Memory B cell (primary cell): ENCODE measurements around the gene SMARCC2.

Experiments
- ATAC-seq: fragments of 150-1000 bp; cut with Tn5 transposase; 2 replicates; pipeline ENCODE4 v1.10.0; 2021; ENCODE audit warnings: low read depth, mild to moderate bottlenecking, moderate library complexity
- DNase-seq, 2 donors: peaks; one replicate each; pipeline ENCODE4 v3.0.0; 2022; ENCODE audit warnings: low spot score in 2 of 2
- H3K27ac Mint-ChIP-seq: one replicate; pipeline ENCODE4 v1.8.0; 2022; ENCODE audit warnings: mild to moderate bottlenecking, moderate library complexity, mixed read lengths
- H3K27me3 Mint-ChIP-seq: one replicate; pipeline ENCODE4 v1.8.0; 2022; ENCODE audit warnings: mixed read lengths
- H3K36me3 Mint-ChIP-seq: one replicate; pipeline ENCODE4 v1.8.0; 2022; ENCODE audit warnings: mild to moderate bottlenecking, mixed read lengths
- H3K4me1 Mint-ChIP-seq: one replicate; pipeline ENCODE4 v1.8.0; 2022; ENCODE audit warnings: mixed read lengths
- H3K4me3 Mint-ChIP-seq: one replicate; pipeline ENCODE4 v1.8.0; 2022; ENCODE audit warnings: mild to moderate bottlenecking, moderate library complexity, mixed read lengths
- H3K9me3 Mint-ChIP-seq: one replicate; pipeline ENCODE4 v1.8.0; 2022; ENCODE audit warnings: mixed read lengths

SMARCC2 gene

GRCh38 chr12:56221757-56222530 lies 32.7 kb upstream of the SMARCC2 start, which contains the start of gene RNF41:
Gene RNF41, minus strand, starts transcription at chr12:56221922. Its CDS starts 7,875 bp downstream, at chr12:56214047.
- Mint-ChIP-seq H3K4me3 (peak within 1 kb of the TSS; percentile 100), H3K4me1 (peaks cover 35% of the 10 kb centered on the region), H3K27ac (peak within 1 kb of the TSS; percentile 100), H3K9me3 (no peaks in the 10 kb centered on the region), H3K27me3 (no peaks in the 10 kb centered on the region), H3K36me3 (peaks cover 4% of the 10 kb centered on the region)
- DNase-seq (peak; percentile 89 to 93), ATAC-seq (peak; percentile 75)

GRCh38 chr12:56221232-56221756 lies 32.0 kb upstream of the SMARCC2 start:
- Mint-ChIP-seq H3K9me3 (no peaks in the 10 kb centered on the region), H3K27me3 (no peaks in the 10 kb centered on the region), H3K27ac (peak overlapping the region; percentile 100), H3K4me3 (peak overlapping the region; percentile 100), H3K4me1 (peaks cover 38% of the 10 kb centered on the region), H3K36me3 (peaks cover 7% of the 10 kb centered on the region)
- peak; percentile 16 for ATAC-seq
- no peak for DNase-seq

GRCh38 chr12:56220611-56221231 lies 31.4 kb upstream of the SMARCC2 start:
- Mint-ChIP-seq H3K27me3 (no peaks in the 10 kb centered on the region), H3K36me3 (peaks cover 6% of the 10 kb centered on the region), H3K27ac (peak overlapping the region; percentile 100), H3K9me3 (no peaks in the 10 kb centered on the region), H3K4me3 (peak overlapping the region; percentile 100), H3K4me1 (peaks cover 39% of the 10 kb centered on the region)
- DNase-seq (peak; percentile 31 to 49), ATAC-seq (peak; percentile 49)

- Mint-ChIP-seq H3K4me3 (peak overlapping the region; percentile 57), H3K4me1 (peaks cover 35% of the 10 kb centered on the region), H3K36me3 (peaks cover 11% of the 10 kb centered on the region), H3K9me3 (no peaks in the 10 kb centered on the region), H3K27ac (peak overlapping the region; percentile 100), H3K27me3 (no peaks in the 10 kb centered on the region)
- DNase-seq = no peak
- ATAC-seq = no peak
Observed at GRCh38 chr12:56219840-56220239, 30.6 kb upstream of the SMARCC2 start.

DNA sequence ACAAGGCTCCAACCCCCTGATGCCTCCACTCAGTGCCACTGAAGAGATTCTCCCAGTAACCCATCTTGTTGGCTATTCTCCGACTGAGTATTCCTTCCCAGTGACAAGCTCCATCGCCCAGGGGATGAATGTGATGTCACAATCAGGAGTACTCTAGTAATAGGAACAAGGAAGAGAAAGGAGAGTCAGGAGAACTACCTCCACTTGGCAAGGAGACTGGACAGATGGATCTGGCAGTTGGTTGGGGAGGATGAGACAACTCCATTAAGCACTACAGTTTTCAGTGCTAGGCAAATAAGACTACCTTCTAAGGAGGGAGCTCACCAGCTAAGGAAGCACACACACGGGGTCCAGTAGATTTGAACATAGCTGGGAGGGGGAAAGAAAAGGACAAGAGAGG lies 27.2 kb upstream of the SMARCC2 start:
- no peak for DNase-seq
- Mint-ChIP-seq H3K36me3 (peaks cover 20% of the 10 kb centered on the region), H3K4me3 (no peak overlapping the region), H3K27me3 (no peaks in the 10 kb centered on the region), H3K27ac (peak overlapping the region; percentile 45), H3K9me3 (no peaks in the 10 kb centered on the region), H3K4me1 (peaks cover 15% of the 10 kb centered on the region)
- no peak for ATAC-seq

DNA sequence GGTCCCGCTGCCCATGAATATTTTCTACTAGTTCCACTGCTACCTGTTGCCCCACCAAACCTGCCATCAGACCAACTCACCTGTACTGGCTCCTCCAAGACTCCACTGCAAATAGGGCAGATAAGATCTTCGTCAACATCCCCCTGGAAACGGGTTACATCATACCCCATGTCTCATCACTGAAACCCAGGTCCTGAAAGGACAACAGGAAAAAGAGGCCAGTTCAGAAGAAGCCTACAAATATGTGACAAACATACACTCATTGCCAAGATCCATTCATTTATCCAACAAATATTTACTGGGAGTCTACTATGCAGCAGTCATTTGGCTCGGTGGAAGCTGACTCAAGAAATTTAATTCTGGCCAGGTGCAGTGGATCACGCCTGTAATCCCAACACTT lies 24.6 kb upstream of the SMARCC2 start:
- no peaks in the 10 kb centered on the region for H3K9me3 Mint-ChIP-seq
- no peaks in the 10 kb centered on the region for H3K27me3 Mint-ChIP-seq
- peak overlapping the region; percentile 45 for H3K27ac Mint-ChIP-seq
- no peak overlapping the region for H3K4me3 Mint-ChIP-seq
- ATAC-seq = no peak
- no peak for DNase-seq
- H3K36me3 Mint-ChIP-seq = peaks cover 30% of the 10 kb centered on the region
- peaks cover 10% of the 10 kb centered on the region for H3K4me1 Mint-ChIP-seq

DNA sequence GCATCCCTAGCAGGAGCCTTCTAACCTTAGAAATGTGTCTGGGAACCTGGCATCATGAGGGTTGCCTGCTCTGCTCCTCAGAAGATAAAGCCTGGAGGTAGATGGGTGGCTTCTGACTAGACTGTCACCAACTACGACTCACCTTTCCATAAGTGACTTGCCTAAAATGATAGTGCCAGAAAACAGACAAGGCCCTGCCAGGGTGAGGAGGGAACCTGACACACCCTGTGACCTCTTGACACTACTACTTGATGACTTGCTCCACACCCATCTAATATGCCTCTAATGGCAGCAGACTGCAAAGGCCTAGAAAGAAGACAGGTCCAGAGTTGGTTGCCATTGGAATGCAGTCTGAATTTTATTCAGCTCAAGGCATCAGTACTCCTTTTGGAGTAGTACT lies 23.1 kb upstream of the SMARCC2 start:
- Mint-ChIP-seq H3K4me1 (peaks cover 18% of the 10 kb centered on the region), H3K27ac (no peak overlapping the region), H3K4me3 (no peak overlapping the region), H3K36me3 (peaks cover 37% of the 10 kb centered on the region), H3K9me3 (no peaks in the 10 kb centered on the region), H3K27me3 (no peaks in the 10 kb centered on the region)
- no peak for ATAC-seq
- DNase-seq = no peak

- DNase-seq (peak; percentile 39 to 62), ATAC-seq (peak; percentile 95)
- Mint-ChIP-seq H3K9me3 (no peaks in the 10 kb centered on the region), H3K36me3 (peaks cover 32% of the 10 kb centered on the region), H3K27ac (peak overlapping the region; percentile 93), H3K27me3 (no peaks in the 10 kb centered on the region), H3K4me1 (peaks cover 25% of the 10 kb centered on the region), H3K4me3 (no peak overlapping the region)
Observed at GRCh38 chr12:56208006-56208405, 18.7 kb upstream of the SMARCC2 start.

DNA sequence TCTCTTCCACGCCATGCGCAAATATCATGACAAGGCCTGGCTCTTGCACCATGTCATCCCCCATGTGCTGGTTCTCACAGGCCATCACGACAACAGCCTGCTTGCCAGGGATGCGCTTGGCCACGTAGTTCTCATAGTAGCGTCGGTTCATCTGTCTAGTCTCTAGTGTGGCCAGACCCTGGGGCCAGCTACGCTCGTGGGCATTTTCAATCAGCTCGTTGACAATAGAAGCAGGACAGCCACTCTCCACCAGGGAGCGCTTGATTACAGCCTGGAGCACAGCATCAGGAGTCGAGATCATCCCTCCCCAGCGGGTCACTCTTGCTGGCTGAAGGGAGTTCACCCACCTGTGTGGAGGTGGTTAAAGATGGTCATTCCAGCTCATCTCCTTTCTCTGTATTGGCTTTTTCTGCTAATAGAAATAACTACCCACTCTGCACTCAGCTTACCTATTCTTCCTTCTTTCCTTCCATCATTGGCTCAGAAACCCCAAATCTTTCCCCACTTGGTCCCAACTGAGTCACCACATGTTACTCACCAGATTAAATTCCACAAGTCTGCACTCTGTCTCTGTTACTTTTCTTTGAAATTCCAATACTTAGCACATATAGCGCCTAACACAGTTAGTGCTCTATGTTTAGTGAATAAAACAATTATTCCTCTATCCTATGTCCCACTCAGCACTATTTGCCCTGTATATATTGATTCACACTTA lies 17.3 kb upstream of the SMARCC2 start:
- peak overlapping the region; percentile 93 for H3K27ac Mint-ChIP-seq
- H3K27me3 Mint-ChIP-seq = no peaks in the 10 kb centered on the region
- H3K36me3 Mint-ChIP-seq = peaks cover 29% of the 10 kb centered on the region
- DNase-seq (peak in 1 of 2 donors; percentile 40), ATAC-seq (peak; percentile 21)
- no peaks in the 10 kb centered on the region for H3K9me3 Mint-ChIP-seq
- H3K4me1 Mint-ChIP-seq = peaks cover 25% of the 10 kb centered on the region
- no peak overlapping the region for H3K4me3 Mint-ChIP-seq

DNA sequence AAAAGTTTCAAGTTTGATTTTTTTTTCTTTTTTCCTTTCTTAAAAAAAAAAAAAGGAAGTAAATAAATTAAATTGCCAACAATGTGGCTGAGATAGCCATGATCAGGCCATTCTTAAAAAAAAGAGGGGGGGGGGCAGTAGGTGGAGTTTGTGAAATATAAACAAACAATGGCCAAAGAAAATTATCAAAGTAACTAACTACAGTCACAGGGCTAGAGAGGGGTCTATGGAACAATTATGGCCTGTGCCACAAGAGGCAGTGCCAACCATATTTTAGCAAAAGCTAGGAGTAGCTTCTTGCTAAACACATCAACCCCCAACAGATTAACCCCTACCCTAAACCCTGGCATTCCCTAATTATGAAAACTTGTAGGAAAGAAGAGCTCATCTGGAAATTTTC lies 16.2 kb upstream of the SMARCC2 start:
- ATAC-seq (no peak), DNase-seq (no peak)
- Mint-ChIP-seq H3K27me3 (no peaks in the 10 kb centered on the region), H3K4me1 (peaks cover 25% of the 10 kb centered on the region), H3K27ac (peak overlapping the region; percentile 93), H3K36me3 (peaks cover 24% of the 10 kb centered on the region), H3K4me3 (no peak overlapping the region), H3K9me3 (no peaks in the 10 kb centered on the region)

DNA sequence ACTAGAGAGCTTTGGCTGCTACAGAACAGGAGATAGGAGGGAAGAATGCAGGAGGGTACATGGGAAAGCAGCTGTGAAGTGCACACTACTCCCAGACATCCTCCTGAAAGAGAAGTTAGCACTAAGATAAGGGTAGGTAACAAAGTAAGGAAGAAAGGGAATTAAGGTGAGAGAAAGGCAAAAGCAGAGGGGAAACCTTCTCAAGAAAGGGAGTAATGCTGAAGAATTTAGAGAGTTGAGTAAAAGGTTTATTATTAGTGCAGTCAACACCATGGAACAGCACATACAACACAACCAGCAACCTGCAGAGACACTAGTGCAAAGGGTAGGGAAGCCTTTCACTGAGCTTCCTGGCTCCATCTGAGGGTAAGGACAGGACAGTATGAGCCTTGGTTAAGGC lies 15.0 kb upstream of the SMARCC2 start:
- H3K9me3 Mint-ChIP-seq = no peaks in the 10 kb centered on the region

DNA sequence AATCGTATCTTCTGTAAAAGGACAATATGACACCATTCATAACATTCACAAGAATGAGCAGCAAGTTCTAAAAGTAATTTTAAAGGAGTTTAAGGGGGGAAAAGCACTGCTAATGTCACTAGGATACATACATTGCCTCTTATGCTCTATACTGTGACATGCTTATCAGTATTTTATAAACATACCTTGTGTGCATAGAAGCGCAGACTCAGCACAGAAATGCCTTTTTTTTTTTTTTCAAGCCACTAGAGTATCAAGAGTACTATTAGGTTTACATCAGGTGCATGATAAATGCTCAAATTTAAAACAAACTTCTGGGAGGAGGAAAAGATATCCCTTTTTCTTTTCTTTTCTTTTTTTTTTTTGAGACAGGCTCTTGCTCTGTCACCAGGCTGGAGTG lies 13.6 kb upstream of the SMARCC2 start:
- Mint-ChIP-seq H3K27ac (peak overlapping the region; percentile 80), H3K4me1 (peaks cover 22% of the 10 kb centered on the region), H3K9me3 (no peaks in the 10 kb centered on the region), H3K27me3 (no peaks in the 10 kb centered on the region), H3K36me3 (peaks cover 15% of the 10 kb centered on the region), H3K4me3 (no peak overlapping the region)
- no peak for ATAC-seq
- DNase-seq = no peak

More for the DNA sequence above, 15.0 kb upstream of the SMARCC2 start:
- H3K27me3 Mint-ChIP-seq = no peaks in the 10 kb centered on the region
- peak overlapping the region; percentile 93 for H3K27ac Mint-ChIP-seq
- DNase-seq = no peak
- no peak overlapping the region for H3K4me3 Mint-ChIP-seq
- H3K36me3 Mint-ChIP-seq = peaks cover 20% of the 10 kb centered on the region
- peaks cover 25% of the 10 kb centered on the region for H3K4me1 Mint-ChIP-seq
- ATAC-seq = no peak

GRCh38 chr12:56202366-56202765 lies 13.1 kb upstream of the SMARCC2 start:
- Mint-ChIP-seq H3K4me1 (peaks cover 20% of the 10 kb centered on the region), H3K27me3 (no peaks in the 10 kb centered on the region), H3K9me3 (no peaks in the 10 kb centered on the region), H3K27ac (peak overlapping the region; percentile 80), H3K4me3 (no peak overlapping the region), H3K36me3 (peaks cover 11% of the 10 kb centered on the region)
- no peak for ATAC-seq
- no peak for DNase-seq

DNA sequence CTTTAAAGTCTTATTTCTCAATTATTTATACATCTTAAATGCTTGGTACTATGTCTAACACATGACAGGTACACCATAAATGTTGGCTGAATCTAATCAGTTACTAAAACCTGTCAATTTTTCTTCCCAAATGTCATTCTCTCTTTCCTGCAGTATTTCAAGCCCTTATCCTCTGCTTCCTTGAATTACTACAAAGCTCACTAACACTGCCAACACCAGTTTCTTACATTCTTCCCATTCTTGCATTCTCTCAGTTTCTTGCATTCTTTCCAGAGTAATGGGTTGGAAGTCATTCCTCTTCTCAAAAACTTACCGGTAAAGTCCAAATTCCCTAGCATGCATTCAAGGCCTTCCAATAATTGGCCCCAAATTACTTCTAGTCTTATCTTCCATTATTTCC lies 9.6 kb upstream of the SMARCC2 start:
- Mint-ChIP-seq H3K4me1 (peaks cover 7% of the 10 kb centered on the region), H3K27ac (no peak overlapping the region), H3K4me3 (no peak overlapping the region), H3K36me3 (no peaks in the 10 kb centered on the region), H3K27me3 (no peaks in the 10 kb centered on the region), H3K9me3 (no peaks in the 10 kb centered on the region)
- no peak for ATAC-seq
- DNase-seq = no peak
